Activated CD8-positive, alpha-beta memory T cell treated with anti-CD3 and anti-CD28 coated beads, Interleukin-2, amount 50 U/mL, for 1 hour (primary cell): Measurements from ENCODE around the gene GSG1L2.

Experiments
- DNase-seq: peaks from one replicate; pipeline ENCODE4 v3.0.0-alpha.2; 2020; ENCODE audit errors: extremely low read depth

The GSG1L2 gene

DNA sequence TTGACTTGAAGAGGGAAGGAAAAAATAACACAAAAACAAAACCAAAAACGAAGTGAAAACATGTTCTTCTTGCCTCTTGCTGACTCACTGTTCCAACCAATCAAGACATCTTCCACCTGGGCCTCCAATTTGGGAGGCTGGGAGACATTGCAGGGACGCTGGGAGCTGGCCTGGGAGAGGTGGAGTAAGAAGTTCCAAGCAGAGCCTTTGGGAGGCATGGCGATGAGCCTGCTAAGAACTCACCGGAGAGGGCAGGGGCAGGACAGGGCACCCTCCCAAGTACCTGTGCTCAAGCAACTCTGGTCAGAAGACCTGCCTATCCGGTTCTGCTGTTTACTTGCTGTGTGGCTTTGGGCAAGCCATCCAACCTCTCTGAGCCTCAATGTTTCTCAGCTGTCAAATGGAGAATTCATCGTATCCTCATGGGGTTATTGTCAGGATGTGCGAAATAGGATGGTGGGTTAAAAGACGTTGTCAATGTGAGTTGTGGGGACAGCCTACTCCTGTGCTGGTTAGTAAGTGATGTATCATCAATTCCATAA lies 3.0 kb upstream of the GSG1L2 start:
- no peak for DNase-seq

DNA sequence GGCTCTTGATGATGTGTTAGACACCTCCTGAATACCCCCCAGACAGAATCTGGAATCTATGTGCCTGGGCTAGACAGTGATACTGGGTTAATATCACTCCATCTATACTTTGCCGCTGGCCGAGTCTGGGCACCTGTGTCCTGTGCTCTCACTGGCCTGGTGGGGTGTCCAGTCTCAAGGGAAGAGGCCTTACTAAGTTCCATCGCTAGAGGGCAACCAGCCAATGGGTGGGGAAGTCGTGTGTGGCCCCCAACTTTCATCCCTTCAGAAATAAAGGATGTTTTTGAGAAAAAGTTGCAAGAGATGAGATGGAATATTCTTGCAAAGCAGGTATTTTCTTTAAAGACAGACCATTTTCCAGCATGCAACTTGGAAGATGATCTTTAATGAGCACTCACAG lies 2.2 kb upstream of the GSG1L2 start:
- no peak for DNase-seq

DNA sequence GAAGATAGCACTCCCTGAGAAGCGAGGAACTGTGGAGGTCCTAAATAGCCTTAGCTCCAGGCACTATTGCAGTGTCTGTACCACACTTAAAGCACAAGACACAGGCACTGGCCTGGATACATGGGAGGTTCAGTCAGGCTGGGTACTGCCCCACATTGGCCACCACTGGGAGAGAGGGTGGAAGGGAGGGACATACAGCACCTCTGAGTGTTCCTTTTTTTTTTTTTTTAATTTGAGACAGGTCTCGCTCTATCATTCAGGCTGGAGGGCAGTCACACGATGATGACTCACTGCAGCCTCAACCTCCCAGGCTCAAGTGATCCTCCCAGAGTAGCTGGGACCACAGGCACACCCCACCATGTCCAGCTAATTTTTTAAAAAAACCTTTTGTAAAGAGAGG lies 1.4 kb downstream of the GSG1L2 start:
- DNase-seq: no peak

DNA sequence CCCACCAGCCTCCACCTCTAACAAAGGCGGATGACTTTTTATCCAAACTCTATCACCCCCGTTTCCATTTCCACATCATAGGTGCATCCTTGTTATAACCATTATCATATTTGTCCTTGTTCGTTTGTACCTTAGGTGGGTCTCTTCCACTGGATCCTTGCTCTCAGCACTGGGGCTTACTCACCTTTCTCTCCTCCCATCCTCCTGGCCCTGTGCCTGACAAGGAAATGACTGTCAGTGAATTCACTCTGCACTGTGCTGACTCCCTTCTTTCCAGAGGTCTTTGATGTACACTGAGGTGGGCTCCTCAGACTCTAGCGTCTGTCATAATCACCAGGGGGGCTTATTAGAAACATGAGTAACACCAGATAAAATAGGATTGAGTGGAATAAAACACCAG lies 3.1 kb downstream of the GSG1L2 start:
- DNase-seq: no peak

DNA sequence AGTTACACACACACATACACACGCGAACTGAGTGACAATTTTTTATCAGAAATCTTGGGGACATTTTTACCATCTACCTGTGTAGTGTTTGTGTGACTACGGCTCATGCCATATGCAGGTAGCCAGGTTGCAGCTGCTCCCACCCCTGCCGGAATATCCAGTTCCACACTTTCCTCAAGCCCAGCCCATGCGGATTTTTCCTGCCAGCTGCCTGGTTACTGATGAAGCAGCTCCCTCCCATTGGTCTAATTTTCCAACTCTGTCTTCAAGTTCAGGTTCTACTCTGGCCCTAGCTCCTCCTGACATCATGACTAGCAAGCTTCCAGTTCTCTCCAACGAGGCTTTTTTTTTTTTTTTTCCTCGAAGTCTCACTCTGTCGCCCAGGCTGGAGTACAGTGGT lies 4.8 kb downstream of the GSG1L2 start:
- no peak for DNase-seq

DNA sequence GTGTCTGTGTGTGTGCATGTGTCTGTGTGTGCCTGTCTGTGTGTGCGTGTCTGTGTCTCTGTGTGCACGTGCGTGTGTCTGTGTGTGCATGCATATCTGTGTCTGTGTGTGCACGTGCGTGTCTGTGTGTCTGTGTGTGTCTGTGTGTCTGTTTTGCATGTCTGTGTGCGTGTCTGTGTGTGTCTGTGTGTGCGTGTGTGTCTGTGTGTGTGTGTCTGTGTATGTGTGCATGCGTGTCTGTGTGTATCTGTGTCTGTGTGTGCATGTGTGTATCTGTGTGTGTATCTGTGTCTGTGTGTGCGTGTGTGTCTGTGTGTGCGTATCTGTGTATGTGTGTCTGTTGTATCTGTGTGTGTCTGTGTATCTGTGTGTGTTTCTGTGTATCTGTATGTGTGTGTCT lies 5.4 kb downstream of the GSG1L2 start:
- DNase-seq: no peak

DNA sequence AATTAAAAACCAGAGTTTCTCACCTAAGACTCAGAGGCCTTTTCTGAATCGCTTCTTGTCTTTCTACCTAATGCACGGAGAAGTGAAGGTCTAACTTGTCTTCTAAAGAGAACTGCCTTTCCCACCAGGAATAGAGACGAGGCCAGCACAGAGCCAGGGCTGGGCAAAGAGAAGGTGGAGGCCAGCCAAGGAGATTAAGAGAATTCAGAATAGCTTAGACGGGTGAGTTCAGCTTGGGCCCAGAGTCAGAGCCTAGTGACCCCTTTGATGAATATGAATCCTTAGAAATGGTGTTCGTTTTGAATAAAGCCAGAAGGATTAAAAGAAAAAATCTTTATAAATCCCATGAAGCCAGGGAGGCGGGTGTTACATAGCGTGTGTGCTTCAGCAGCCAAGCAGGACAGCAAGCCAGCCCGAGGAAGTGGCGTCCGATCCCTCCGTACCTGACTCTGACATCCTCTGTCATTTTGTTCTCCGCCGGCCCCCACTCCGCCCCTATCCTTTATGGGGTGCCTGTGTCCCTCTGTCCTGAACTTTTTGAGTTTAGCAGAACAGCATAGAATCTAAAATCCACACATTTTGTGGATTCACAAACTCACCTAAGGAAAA lies 7.4 kb downstream of the GSG1L2 start:
- no peak for DNase-seq

DNA sequence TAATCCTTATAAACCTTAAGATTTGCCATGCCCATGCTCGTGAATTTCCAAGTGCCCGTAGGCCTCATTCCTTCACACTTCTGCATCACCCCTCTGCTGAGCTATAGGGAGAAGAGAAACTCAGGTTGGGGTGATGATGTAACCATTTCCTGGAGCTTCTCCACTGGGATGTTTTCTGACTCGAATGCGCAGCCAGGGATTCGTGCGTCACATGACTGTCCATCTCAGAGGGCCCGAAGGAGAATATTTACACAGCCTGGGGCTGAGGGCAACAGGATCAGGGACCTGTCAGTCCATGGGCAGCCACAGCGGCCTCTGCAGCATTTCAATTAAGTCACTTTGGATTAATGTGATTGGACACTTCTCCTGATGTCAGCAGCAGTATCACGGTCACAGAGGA lies 8.7 kb downstream of the GSG1L2 start:
- DNase-seq: no peak

DNA sequence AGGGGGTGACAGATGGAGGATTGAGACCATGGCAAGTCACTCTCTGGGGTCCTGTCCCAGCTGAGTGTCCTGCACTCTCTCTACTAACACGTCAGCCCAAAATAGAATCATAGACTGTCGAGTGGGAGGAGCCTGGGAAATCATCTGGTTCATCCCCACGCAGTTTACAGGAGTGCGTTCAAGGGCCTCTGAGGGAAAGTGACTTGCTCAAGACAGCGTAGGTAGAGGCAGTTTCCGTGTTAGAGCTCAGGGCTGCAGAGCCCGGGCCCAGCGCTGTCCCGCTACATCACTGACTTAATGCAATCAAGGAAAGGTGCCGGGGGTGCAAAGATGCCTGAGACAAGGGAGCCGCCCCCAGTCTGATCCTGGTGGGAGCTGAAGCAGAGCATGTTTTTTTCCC lies 10.3 kb downstream of the GSG1L2 start:
- no peak for DNase-seq

DNA sequence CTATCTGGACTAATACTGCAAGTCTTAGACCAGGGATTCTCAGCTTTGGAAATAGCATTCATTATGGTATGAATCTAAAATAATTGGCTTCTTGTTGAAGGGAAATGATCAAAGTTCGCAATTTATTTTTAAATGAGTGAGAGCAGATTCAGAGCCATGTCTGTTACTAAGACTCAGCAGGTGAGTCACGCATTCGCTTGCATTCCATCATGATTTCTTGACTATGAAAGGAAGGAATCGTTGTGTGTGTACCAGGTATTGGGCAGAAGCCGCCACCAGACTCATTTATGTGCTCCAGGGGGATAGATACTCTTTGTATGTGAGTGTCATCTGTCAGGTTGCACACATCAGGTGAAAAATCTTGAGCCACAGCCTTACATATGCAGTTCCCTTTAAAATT lies 10.8 kb downstream of the GSG1L2 start:
- no peak for DNase-seq

DNA sequence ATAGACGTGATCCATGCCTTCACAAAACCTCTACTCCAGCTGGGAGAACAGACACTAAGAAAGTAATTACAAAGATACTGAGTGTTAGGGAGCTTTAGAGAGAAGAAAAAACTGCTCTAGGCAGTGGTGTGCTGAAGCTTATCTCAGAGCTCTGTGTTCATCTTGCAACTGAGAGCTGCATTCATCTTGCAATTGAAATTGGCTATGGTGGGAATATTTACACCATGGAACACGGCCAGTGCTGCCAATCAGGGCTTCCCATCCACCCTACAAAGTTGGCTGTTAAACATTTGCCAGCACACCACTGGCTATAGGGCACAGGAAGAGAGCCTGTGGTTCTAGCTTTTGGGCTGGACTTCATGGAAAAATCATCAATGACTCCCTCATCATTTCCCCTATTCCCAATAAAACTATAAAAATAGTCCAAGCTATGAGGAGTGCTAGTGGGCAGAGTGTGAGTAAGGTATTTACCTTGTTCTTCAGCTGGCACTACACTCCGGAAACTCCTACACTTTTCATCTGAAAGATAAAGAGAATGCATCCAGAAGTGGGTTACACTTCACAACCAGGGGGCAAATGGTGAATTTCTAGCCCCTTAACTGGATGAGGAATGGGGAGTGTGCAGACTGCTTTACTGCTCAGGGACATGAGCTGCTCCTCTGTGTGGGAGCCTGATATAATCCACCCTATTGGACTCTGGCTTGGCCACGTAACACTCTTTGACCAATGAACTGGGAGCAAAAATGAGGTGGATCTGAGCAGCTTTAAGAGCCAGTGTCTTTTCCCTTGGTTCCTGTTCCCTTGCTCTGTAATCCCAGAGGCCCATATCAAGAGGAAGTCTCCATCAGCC lies 11.6 kb downstream of the GSG1L2 start:
- no peak for DNase-seq

DNA sequence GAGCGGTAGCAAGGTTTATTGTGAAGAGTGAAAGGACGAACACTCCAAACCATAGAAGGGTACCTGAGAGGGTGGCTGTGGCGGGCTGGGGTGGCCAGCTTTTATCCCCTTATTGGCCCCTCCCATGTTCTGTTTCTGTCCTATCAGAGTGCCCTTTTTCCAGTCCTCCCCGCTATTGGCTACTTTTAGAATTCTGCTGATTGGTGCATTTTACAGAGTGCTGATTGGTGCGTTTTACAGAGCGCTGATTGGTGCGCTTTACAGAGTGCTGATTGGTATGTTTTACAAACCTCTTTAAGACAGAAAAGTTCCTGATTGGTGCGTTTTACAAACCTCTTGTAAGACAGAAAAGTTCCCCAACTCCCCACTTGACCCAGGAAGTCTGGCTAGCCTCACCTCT lies 12.5 kb downstream of the GSG1L2 start:
- no peak for DNase-seq

DNA sequence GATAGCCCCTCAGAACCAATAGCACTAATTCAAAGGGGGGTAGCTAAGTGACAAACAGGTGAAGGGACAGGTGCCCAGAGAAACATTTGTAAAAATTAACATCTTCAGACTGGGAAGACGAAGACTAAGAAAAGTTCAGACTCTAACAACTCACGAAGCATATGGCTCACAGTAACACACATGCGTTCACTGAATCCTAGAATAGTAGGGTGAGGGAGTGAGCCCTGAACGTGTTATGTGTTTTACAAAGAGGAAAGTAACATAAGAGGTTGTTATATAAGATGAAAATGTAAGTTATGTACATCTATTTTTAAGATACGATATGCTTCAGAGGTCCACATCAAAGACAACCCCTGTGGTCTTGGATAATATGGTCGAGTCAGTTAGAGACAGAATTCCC lies 15.2 kb downstream of the GSG1L2 start:
- DNase-seq: no peak

DNA sequence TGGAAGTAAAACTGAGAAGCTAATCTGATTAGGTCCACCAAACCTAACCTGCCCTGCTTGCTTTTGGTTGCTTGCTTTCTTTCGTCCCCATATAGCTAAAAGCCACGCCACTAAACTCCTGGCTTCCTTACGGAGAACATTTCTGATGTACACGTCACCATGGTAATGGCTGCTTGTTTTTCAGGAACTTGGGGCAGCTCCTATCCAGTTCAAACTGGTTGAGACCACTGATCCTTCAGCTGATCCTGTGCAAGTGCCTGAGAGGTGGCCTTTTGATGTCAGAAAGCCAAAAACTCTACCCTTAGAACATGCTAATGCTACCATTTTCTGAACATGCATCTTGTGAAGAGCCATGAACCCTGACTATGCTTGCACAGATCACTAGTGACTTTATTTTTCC lies 16.1 kb downstream of the GSG1L2 start:
- no peak for DNase-seq

DNA sequence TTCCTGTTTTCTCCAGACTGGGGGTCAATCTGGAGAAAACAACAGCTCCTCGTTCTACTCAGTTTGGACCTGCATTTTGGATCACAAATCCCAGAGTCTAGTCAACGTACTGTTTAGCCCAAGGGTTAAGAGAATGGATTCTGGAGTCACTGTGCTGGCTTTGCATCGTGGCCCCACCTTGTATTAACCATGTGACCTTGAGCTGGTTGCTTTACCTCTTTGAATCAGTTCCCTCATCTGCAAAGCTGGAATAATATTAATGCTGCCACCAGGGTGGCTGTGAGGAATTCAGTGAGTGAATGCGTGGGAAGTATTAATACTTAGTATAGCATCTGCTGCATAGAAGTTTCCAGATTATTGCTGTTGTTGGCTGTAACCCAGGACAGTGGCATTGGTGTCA lies 19.2 kb downstream of the GSG1L2 start:
- DNase-seq: no peak

DNA sequence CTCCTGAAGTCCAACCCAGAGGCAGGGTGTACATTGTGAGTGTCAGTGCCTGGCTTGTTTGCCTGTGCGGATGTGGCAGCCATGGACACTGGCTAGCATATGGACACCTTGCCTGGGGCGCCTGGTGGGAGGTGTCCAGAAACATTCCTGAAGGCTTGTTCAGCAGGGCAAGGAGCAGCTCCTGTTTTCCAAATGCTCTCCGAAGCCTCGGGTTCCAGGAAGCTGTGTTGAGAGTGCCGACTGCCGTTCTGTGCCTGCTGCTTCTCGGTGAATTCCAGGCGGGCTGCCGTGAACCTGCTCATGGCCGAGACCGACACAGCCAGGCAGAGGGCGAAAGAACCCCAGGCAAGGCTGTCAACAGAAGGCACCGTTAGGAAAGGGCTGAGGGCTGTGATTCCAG lies 19.6 kb downstream of the GSG1L2 start:
- no peak for DNase-seq

DNA sequence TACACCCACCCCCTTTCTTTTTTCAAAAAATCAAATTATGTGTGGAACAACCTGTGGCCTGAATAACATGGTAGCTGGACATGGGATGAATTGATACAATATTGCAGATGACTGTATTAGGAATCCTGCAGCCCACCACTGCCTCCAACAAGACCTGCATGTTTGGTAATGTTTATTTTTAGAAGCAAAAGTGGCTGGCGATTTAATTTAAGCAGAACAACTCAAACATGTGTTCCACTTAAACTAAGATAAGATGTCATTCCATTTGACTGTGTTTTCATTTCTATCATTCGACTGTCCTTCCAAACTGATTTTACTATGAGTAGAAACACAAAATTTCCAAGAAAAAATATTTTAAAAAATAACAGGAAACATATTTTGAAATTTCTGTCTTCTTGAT lies 20.4 kb downstream of the GSG1L2 start:
- DNase-seq: no peak

DNA sequence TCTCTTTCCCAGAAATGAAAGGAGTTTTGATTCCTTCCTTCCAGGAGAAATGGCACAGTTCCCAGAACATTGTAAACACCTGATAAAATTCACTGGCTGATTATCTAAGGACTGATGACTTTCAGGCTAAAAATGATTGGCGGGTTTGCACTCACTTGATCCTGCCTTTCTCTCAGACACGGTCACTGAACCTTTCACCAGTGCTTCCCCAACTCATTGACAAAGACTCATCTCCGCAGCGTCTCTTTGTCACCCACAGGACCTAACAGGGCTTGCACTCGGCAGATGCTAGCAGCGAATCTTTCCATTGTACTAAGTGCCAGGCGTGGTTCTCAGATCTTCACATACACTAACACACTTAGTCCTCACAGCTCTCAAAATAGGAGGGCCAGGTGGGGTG lies 23.2 kb downstream of the GSG1L2 start:
- no peak for DNase-seq

DNA sequence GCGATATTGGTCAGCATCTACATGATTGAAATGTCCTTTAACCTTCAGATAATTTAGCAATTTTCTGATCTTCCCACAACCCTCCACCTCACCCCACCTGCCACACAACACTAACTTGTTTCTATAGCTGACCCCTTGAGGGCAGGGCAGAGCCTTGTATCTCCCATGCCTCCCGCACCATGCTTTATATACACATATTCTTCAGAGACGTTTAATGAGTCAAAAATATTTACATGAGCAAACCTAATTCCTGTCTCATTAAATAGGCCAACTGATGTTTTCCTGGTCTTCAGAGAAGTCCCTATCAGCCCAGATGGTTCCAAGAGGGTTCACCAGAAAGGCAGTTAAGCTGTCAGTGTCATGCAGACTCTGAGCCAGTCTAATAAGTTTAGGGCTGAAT lies 23.9 kb downstream of the GSG1L2 start:
- no peak for DNase-seq

DNA sequence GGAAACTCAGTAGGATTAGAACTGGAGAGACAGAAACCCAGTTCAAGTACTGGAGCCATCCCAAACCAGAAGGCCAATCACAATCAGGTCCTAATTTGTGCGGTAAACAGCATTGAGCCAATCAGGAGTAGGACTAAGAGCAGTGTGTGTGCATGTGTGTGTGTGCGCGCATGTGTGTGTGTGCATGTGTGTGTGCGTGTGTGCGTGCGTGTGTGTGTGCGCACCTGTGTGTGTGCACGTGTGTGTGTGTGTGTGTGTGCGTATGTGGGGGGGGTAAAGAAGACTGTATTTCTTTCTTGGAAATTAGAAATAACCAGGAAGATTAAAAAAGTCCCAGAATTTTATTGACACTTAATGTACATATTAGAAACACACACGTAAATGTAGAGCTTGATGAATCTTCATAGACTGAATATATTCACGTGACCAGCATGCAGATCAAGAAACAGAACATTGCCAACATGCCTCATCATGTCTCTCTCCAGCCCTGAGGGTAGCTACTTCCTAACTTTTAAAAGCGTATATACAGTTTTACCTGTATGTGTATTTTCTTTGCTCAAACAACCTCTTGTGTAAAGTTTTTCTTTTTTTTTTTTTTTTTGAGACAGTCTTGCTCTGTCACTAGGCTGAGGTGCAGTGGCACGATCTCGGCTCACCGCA lies 29.6 kb downstream of the GSG1L2 start:
- DNase-seq: no peak

DNA sequence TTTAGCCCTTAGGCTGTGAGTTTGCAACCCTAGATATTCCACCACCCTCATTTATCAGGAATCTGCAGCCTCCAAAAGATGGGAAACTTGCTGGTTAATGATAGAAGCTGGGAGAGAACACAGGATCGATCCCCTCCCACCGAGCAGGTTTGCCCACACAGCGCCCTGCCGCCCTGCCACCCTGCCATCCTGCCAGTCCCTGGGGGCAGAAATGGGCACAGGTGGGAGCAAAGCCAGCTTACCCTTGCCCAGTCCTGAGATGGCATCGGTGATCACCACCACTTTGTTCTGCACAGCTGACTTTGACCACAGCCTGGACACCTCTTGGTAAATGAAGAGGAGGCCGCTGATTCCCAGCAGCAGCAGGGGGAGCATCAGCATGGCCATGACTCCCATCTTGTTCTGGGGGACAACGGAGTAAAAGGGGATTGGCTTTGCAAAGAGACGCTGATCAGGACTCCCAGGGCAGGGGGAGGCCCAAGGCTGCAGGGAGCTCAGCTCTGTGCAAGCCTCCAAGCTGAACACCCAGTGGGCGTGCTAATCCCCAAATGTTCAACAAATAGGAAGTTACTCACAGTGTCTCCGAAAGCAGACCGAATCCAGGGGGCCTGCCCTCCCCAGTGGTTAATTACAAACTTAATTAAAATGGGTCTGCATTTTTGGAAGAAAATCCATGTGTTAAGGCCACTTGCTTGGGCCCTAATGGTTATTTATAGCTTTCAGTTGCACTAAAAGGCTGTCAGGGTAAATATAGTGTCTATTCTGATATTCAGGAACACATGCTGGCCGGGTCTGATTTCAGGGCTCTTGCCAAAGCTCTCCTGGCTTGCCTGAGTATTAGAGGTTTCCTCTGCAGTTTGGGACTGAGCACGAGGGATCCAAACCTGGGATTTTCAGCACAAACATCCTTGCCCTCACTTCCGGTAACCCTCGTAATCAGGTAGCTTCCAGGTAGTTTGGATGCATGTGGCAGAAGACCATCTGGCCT lies 30.7 kb downstream of the GSG1L2 start, which contains the start of gene DHRS7C:
Gene DHRS7C (minus strand): TSS at position 704 of the 988 bp plus-strand sequence. CDS start 308 bp downstream, at position 396.
- DNase-seq: no peak

DNA sequence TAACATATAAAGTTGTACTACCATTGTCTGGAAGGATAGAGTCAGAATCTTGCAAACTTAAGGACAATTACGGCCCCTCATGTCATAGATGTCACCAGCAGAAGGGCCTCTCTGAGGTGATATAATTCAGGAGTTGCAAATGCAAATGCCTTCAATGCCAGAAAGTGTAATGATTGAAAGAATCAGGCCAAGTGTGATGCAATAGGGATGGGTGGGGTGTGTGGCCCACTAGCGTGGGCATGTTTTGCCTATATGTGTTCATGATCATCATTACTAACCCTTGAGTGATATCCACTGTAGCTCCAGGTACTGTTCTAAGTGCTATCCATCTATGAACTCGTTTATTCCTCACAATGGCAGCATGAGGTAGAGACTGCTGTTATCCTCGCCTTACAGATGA lies 31.6 kb downstream of the GSG1L2 start:
- no peak for DNase-seq
